Measurements from ENCODE around the gene CADM1.

- TF ChIP-seq CTCF (IDR thresholded peaks at IDR 0.05): no peak
- no peak for TF ChIP-seq POLR2A (IDR thresholded peaks at IDR 0.05)
- no peak for TF ChIP-seq POLR2AphosphoS5 (IDR thresholded peaks at IDR 0.05)
Observed at GRCh38 chr11:115267871-115268270, 236.3 kb downstream of the CADM1 start.

All from prostate gland (tissue), 2 donors.